Ureter (tissue), 1 donor: ENCODE data around the gene PPP1R13B. TPM values are rescaled to one million over a fixed set of nuclear protein-coding genes. Genes with fewer than 3 reads are reported as not detected.

Experiments used
- DNase-seq: peaks from one replicate; pipeline ENCODE4 v3.0.0-alpha.2; 2020; ENCODE audit warnings: low spot score
- total RNA-seq: library from RNA; stranded (reverse); gene quantifications from one replicate; pipeline ENCODE4 v1.2.4, GENCODE V29; 2023
- donor health status: DM: yes; HTN: yes; CAD: no.

The PPP1R13B gene
- total RNA-seq, 1 donor from 2014 or later = 94.4 TPM

DNA sequence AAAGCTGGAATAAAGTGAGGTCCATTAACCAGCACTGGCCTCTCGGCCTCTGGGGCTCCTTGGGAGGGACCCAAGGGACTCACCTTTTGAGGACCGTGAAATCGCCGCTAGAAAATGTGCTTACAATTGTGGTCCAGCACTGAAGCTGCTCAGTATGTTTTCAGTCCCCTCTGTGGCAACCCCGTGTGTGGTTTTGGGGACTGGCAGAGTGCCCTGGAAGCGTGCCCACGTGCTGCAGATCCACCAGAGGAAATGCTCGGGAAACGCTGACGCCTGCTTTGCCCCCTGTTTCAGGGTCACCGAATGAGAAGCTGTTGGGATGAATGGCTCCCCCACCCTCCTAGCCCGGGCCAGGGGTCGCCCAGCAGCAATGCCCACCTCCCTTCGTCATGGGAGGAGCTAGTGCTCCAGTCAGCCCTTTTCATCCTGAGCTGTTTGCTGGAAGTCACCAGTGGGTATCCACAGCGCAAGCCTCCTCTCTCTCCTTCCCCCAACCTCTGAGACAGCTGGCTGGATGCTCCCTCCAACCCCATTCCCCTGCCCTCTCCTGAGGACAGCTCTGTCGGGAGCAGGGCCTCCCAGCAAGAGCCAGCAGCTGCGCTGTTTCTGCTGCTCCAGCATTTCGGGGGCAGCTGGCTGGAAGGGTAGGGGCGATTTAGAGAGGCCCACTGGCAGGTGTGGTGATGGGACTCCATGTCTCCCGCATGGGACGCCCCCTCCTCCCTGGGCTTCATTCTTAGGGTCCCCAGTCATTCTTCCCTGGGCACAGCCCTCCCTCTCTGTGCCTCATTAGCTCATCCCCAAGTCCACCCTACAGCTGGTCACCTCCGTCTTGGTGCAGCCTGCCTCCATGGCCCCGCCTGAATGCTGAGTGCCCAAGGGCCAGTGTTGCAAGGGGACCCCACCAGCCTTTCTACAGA is 33.2 kb upstream of the PPP1R13B start:
- peak; percentile 90 for DNase-seq

DNA sequence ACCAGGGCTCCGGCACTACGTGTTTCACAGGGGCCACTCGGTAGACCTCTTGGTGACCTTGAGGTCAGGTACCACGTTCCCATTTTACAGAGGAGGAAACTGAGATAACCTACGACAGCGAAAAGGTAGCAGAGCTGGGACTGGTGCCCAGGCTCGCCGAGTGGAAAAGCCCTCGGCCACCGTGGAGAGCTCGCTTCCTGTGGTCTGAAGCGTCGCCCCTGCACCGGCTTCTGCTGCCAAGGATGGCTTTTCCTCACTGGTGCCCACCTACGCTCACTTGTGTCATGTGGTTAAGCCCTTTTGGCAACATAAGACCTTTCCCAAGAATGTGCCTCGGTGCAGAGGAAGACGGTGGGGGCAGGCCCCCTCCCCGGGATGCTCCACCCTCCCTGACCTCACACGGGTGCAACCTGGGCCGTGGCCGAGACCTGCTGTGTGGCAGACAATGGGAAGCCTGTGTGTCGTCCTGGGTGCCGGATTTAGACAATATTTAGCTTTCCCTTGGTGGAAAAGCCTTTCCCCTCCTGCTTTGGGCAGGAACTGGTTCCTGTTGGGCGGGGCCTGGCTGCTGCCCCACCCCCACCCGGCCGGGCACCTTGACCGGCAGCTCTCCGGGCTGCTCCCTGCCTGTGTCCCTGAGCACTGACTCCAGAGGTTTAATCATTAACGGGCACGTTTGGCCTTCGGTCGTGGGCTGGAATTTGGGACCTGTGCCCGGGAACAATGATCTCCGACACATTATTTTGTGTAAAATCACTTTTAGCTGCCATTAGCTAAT is 32.4 kb upstream of the PPP1R13B start:
- DNase-seq = peak; percentile 68

DNA sequence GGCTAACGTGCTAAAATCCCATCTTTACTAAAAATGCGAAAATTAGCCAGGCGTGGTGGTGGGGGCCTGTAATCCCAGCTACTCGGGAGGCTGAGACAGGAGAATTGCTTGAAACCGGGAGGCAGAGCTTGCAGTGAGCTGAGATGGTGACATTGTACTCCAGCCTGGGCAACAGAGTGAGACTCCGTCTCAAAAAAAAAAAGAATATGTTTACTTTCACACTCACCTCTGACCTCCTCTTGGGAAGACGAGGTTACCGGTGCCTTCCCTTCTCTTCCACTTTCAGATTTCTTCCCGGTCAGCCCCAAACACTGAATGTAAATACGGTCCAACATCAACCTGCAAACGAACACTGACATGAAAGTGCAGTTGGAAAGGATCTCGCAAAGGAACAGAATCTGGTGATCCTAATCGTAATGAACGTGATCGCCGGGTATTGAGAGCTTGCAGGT is 31.8 kb upstream of the PPP1R13B start:
- DNase-seq = no peak

DNA sequence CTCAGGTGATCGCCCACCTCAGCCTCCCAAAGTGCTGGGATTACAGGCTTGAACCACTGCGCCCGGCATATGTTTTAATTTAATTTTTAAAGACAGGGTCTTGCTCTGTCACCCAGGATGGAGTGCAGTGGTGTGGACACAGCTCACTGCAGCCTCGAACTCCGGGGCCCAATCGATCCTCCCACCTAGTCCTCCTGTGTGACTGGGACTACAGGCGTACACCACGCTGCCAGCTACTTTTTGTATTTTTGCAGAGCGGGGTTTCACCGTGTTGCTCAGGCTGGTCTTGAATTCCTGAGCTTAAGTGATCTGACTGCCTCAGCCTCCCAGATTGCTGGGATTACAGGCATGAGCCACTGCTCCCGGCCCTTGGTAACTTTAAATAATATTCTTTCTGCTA is 30.8 kb upstream of the PPP1R13B start:
- no peak for DNase-seq

DNA sequence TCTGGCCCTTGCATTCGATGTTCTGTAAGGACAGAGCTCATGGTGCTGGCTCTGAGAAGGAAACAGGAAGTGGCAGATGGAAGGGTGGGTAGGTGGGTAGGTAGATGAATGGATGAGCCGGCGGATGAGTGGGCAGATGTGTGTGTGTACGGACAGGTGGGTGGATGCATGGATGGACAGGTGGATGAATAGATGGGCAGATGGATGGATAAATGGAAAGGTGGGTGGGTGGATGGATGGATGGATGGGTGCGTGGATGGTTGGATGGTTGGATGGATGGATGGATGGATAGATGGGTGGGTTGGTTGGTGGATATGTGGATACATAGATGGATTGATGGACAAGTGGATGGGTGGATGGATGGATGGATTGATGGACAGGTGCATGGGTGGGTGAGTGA is 27.6 kb upstream of the PPP1R13B start:
- no peak for DNase-seq

DNA sequence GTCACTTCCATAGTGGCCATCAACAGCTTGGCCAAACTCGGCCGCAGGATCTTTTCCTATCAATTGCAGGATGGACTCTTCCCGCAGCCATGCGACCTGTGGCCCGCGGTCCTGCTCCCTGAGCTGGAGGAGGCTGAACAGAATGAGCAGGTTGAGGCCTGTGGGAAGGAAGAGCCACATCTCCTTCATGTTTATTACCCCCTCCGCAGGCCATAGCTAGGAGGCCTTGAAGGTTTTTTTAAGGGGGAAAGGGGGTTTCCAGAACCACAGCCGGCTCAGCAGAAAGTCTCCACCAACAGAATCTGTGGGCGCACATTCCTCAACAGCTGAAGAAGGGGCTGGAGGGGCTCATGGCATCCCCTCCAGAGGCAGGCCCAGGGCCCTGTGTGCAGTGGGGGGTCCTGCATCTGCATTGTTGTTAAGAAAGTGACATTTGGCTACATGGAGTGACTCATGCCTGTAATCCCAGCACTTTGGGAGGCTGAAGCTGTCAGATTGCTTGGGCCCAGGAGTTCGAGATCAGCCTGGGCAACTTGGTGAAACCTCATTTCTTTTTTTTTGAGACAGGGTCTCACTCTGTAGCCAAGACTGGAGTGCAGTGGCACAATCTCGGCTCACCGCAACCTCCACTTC is 25.2 kb upstream of the PPP1R13B start:
- DNase-seq = no peak

DNA sequence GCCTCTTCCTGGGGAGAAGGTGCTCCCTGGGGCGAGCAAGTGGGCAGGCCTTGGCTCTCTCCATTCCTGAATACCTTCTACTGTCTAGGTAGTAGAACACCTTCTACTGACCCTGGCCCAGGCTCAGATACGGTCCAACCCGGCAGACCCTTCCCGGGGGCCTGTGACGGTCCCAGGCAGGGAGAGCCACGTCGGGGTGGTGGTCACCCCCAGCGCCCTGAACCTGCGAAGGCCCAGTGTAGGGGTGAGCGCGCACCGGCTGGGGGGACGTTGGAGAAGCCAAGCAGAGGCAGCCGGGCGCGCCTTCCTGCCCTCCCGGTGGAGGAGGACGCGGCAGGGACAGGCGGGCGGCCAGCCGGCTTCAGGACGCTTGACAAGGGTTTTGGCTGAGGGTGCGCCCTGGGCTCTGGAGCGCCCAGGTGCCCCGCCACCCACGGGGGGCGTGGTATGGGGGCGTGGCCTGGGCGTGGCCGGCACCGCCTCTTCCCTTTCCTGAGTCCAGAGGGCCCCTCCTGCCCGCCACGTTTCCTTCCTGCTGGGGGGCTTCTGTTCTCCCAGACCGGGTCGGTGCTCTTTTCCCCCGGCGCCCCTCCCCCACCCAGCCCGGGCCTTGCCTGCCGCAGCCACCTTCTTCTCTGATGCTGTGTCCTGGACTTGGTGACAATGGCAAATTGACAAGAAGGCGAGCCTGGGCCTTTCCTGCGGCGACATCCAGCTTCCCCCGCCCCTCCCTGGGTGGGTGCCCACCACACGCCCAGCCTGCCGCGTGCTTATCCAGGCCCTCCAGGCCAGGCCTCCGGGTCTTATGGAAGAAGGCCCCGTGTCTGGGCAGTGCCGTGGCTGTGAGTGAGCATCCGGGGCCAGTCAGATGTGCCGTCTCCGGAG is 24.5 kb upstream of the PPP1R13B start:
- DNase-seq = peak; percentile 82

DNA sequence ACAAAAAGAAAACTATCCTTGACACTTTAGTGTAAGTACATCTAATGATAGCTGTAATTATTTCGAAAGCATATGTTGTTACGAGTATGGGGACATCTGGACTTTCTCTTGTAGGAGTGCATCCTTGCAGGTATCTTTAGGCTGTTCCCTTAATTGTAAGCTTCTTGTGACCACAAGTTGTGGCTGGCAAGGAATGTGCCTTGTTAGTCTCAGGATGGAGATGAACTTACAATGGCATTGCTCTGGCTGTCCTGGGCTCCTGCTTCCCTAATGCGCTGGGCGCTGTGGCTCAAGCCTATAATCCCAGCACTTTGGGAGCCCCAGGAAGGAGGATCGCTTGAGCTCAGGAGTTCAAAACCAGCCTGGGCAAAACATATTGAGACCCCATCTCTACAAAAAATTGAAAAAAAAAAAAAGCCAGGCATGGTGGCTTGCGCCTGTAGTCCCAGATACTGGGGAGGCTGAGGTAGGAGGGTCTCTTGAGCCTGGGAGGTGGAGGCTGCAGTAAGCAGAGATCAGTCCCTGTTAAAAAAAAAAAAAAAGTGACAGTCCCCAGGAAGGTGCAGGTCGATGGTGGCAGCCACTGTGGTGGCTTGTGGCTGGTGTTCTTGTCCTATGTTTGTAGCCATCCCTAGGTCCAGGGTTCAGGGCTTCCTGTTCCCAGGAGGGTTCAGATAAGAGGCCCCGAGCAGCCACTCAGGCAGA is 23.7 kb upstream of the PPP1R13B start:
- no peak for DNase-seq

DNA sequence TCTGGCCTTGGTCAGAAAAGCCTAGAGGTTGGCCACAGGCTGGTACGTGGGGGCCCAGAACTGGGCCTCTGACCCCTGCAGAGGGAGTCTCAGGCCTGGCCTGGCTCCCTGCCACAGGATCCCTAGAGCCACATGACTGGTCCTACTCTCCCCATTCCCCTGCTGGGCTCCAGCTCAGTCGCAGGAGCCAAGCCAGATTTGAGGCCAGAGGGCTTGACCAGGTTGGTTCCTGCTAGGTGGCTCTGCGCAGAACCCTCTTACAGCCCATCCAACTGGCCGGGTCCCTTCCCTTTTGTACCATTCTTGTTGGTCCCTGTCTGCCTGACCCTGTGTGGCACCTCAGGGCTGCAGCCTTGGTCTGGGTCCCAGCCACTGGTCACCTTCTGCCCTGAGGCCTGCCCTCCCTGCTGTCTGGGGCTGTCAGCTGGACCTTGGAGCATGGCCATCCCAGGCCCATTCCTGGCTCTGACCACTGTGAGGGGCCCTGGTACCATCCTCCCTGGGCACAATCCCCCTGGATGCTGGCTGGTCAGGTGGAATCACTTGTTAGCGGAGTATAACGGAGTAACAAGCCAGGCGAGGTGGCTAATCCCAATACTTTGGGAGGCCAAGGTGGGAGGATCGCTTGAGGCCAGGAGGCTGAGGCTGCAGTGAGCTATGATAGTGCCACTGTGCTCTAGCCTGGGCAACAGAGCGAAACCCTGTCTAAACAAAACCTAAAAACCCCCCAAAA is 22.9 kb upstream of the PPP1R13B start:
- DNase-seq = no peak

DNA sequence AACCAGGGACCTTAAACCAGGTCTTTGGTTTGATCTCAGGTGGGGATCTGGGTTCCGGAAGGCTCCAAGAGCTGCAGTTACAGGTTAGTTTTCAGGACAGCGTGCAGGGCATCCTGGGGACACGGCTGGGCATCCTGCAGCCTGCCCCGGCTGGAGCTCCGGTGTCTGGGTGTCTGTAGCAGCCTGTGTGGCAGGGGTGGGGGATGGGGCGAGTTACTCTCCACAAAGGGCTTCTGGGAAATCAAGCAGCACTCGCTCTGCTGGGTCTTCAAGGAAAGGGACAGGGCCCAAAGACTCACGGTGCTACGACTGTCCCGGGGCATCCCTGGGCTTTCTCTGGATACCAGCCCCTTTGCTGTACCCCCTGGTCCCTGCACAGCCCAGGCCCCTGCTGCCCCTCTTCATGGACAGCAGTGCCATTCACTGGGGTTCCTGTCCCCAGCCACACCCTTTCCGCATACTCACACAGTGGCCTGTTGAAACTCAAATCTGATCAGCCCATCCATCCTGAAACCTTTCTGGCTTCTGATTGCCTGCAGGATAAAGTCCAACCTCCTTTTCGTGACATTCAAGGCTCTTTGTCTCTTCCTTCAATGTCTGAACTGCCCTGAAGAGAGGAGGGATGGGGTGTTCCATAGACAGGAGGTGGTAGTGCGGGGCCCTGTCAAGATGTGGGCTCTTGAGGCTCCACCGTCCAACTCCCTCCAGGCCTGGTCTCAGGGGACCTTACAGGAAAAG is 22.2 kb upstream of the PPP1R13B start:
- DNase-seq = peak; percentile 76

DNA sequence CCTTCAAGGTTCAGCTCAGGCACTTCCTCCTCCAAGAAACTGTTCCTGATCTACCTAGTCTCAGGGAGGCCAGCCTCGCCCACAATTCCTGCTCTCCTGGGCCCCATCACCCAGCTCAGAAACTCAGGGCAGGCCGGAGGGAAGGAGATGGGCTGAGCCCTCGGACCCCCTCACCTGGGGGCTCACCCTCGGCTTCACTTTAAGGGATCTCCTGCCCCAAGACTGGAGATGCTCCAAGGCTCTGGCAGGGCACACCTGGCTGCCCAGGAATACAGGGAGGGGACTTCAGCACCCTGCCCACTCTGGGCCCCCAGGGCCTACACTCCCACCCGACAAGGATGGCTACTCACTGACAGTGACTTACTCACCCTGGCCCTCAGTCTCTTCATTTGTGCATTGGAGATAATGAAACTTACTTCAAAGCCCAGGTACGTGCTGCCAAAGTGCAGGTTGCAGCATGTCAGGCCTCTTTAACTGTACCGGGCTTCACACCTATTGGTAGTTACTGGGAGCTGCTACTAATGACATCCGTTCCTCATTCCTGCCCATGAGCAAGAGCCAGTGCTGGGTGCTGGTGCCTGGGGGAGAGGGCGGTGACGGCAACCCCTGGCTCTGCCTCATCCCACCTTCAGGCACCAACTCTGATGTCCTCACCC is 21.0 kb upstream of the PPP1R13B start:
- peak; percentile 74 for DNase-seq

DNA sequence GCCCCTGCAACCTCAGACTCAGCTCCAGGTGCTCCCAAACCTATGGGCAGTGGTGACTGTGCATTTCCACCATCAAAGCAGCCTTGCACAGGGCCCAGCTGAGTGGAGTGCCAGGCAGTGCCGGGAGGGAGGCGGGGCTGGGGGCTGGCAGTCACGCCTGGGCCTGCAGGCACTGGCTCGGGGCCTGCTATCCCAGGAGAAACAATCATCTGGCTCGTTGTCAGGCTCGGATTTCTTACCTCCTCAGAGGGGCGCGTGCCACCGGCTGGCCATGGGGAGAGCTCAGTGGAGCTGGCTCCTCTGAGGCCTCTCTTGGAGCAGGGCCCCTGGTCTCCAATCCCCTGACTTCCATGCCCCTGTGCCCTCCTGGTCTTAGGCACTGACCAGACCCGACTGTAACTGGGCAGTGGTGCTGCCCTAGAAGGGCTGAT is 20.2 kb upstream of the PPP1R13B start:
- DNase-seq = peak; percentile 78

DNA sequence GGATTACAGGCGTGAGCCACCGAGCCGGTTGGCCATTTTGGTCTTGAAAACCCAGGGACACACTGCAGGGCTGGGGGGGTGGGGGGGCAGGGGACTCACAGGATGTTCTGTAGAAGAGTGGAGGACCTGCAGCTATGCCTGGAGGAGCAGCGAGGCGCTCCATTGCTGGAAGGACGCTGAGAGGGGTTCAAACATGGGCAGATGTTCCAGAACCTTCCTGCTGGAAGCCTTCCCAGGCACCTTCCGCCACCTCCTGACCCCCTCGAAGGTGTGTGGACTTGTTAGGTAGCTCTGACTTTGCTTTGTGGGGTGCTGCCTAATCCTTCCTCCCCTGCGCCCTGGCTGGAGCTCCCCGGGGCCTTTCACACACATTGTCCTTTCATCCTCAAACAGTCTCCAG is 19.6 kb upstream of the PPP1R13B start:
- DNase-seq = no peak

DNA sequence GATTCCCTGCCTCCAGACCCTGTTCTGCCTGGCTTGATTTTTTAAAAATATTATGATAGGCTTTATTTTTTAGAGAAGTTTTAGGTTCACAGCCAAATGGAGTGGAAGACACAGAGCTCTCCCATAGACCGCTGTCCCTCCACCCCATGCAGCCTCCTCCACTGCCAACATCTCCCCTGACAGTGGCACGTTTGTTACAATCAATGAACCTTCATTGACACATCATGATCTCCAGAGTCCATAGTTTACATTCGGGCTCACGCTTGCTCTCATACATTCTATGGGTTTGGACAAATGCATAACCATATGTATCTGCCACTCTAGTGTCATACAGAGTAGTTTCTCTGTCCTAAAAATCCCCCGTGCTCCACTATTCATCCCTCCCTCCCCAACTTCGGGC is 15.9 kb upstream of the PPP1R13B start:
- DNase-seq = no peak

DNA sequence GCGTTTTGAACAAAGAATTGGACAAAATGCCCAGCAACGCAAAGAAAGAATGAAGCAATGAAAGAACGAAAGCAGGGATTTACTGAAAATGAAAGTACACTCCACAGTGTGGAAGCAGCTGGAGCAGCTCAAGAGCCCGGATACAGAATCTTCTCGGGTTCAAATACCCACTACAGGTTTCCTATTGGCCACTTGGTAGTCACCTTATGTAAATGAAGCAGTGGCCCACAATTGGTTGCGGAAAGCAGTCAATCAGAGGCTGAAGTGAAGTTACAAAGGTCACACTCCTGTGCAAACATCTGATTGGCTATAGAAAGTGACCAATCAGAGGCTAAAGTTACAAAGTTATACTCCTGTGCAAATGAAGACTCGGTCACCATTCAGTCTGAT is 15.0 kb upstream of the PPP1R13B start:
- DNase-seq = no peak

DNA sequence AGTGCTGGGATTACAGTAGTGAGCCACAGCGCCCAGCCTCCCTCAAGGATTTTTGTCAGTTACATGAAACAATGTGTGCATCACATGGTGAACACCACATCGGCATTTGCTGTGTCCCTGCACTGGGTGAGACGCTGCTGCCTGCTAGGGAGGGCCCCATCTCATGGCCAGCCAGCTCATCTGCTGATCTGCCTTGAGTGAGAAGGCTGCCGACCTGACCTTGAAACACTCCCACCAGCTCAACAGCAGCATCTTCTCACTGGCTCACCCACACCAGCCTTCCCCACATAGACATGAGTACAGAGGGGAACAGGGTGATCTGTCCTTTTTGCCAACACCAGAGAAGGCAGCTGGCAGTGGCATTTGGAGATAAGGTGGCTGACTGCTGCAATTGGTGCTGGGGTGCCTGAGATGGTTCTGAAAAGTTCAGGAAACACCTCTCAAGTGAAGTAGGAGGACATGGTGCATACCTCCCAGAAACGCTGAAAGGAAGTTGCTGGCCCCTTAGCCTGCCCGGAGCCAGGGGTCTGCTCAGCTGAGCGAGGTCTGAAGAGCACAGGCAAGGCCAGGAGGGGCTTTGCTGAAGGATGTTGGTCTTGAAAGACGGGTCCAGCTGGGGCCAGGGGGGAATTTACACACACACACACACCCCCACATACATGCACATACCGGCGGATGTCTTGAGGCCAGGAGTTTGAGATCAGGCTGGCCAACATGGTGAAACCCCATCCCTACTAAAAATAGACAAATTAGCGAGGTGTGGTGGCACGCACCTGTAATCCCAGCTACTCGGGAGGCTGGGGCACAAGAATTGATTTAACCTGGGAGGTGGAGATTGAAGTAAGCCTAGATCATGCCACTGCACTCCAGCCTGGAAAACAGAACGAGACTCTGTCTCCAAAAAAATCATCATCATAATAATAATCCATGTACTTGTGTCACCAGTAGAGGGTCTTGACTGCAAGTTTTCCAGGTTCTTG is 14.3 kb upstream of the PPP1R13B start:
- no peak for DNase-seq

DNA sequence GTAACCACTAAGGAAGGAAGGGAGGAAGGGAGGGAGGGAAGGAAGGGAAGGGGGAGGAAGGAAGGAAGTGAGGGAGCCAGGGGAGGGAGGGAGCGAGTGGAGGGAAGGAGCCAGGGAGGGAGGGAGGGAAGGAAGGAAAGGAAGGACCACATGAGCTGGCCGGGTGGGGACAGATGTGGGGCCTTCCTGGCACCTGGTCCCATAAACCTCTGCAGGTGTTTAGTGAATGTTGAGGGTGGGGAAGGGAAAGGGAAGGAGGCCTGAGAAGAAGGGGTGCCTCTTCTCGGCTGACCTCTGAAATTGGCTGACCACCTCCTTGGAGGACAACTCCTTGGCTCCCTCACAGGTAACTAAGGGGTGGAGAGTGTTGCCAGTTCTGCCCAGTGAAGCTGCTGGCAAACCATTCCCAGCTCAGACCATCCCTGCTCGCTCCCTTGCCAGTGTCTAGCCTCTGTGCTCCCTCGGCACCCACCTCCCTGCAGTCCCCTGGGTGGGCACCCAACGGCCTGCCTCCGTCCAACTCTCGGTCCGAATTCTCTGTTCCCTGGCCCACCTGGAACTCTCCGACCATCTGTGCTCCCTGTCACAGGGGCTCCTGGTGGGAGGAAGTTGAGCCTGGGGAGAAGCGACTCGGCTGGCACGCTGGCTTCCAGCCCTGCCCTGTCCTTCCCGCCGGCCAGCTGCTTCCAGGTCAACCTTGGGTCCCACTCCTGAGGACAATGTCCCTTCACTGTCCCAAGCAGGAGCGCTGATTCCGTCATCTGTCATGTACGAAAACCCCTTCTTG is 12.2 kb upstream of the PPP1R13B start:
- no peak for DNase-seq
